ENCODE measurements around the gene DELE1.
A peak's percentile ranks its signal among the peaks of the same experiment; 100 is the strongest.

Gene DELE1

GRCh38 chr5:141957367-141957996, 33.8 kb downstream of the DELE1 start:
- DNase-seq (ENCODE audit: low read depth in 2 of 2) = no peak

- DNase-seq (ENCODE audit: low read depth in 2 of 2) = no peak
Measured at GRCh38 chr5:141958113-141958512, 34.4 kb downstream of the DELE1 start, which contains the start of gene PCDH12. Gene PCDH12, minus strand, starts transcription at chr5:141958202. Its CDS starts 351 bp downstream, at chr5:141957851.

- no peak for DNase-seq (ENCODE audit: low read depth in 2 of 2)
Measured at GRCh38 chr5:141958546-141959172, 35.0 kb downstream of the DELE1 start.

DNA sequence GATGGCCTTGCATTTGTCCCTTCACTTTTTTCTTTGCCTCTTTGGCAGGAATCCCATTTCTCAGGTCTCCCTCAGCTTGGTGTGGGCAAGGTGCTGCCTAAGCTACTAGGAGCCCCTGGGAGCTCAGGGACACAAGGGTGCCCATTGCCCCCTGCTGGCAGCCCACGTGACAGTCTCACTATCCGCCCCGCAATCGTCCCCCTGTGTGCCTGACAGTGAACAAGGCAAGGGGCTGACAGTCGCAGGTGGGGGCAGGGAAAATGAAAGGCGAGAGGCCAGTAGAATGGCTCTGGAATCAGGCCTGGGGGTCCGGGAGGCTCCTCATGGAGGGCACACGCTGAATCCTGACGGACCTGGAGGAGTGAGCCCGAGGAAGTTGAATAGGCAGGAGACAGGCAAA, 36.3 kb downstream of the DELE1 start:
- DNase-seq (ENCODE audit: low read depth in 2 of 2) = no peak

GRCh38 chr5:141960449-141961323, 37.0 kb downstream of the DELE1 start:
- peak; percentile 75 to 92 for DNase-seq (ENCODE audit: low read depth in 2 of 2)

DNA sequence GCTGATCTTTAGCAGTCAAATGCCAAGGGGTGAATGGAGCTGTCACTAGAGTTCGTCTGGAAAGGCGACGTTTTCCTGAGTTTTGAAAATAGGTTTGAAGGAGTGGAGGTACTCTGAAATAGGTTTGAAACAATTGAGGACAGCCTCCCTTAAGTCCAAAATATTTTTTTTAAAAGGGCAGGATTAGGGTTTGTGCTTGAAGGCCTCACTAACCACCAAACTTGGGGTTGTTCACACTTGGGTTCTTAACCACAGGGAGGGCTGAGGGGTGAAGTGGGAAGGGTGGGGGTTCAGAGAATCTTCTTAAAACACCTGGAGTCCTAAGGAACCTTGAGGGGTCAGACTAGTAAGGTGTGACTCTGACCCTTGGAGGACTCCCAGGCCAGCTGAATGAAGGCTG, 37.8 kb downstream of the DELE1 start:
- DNase-seq (ENCODE audit: low read depth in 2 of 2) = no peak

DNA sequence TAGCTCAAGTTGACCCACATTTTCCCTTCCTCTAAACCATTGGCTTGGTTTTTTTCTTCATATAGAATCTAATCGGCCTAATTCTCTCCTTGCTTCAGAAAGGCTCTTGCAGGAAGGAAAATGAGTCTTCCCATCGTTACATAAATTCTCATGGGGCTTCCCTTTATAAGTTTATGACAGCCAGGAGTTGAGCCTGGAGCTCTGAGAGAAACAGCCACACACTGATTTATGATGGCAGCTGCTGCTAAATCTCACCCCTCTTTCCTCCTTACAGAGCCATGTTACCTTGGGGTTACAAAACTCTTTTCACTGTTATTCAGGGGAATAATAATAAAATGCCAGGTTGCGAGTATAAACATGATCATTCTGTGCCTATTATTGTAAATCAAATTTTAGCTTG, 40.0 kb downstream of the DELE1 start:
- DNase-seq (ENCODE audit: low read depth in 2 of 2) = no peak

DNA sequence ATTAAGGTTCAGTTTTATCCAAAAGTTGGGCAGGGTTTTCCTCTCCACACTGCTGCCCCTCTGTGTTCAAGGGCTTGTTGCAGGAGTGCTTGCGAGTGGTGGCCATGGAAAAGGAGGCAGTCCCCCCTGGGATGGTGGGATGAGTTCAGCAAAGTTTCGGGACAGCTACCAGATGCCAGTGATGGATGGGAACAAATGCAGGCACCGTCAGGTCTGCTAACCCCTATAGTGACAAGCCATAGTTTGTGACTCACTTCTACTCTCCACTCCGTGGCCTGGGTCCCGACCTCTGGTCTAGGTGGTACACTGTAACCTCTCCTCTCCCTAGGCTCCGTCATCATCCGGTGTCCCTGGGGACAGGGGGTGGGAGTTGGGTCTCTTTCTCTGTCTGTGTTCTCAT, 41.4 kb downstream of the DELE1 start:
- no peak for DNase-seq (ENCODE audit: low read depth in 2 of 2)

DNA sequence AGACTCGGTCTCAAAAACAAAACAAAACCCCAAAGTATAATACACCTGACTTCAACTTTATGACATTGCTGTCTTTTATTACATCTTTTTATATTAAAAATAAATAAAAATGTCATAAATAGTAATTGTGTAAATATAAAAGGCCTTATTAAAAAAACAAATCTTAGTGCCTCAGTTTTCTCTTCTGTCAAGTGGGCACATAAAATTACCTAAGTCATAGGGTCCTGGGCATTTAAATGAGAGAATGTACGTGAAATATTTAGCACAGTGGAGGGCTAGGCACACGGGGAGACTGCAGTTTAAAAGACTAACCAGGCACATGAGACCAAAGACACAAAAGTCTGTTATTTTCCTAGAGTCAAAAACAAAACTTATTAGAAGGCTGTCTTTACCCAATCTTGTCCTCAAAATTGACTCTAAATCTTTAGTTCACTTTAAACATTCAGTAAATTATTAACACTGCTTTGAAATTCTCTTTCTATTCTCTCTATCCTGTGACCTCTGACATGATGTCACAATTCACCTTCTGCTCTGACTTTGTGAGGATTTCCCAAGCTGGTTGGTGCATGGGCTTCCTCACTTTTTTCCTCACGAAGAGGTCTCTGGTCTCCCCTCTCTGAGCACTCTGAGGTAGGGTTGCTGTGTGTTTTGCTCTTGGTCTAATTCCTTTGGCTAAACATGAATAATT, 42.7 kb downstream of the DELE1 start:
- DNase-seq (ENCODE audit: low read depth in 2 of 2) = no peak

DNA sequence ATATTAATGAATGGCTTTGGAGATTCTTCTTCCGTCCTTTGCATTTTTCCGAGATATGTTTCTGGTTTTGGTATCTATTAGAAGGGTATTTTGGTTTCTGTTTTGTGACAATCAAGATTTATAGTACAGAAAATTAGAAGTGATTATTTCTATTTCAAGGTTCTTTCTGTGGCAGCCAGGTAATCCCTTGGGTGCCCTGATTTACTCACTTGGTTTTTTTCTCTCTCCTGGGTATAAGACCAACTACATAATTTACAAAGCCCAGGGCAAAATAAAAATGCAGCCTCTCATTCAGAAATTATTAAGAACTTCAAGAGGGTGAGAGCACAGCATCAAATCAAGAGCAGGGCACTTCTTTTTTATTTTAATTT, 43.3 kb downstream of the DELE1 start:
- DNase-seq (ENCODE audit: low read depth in 2 of 2) = no peak

DNA sequence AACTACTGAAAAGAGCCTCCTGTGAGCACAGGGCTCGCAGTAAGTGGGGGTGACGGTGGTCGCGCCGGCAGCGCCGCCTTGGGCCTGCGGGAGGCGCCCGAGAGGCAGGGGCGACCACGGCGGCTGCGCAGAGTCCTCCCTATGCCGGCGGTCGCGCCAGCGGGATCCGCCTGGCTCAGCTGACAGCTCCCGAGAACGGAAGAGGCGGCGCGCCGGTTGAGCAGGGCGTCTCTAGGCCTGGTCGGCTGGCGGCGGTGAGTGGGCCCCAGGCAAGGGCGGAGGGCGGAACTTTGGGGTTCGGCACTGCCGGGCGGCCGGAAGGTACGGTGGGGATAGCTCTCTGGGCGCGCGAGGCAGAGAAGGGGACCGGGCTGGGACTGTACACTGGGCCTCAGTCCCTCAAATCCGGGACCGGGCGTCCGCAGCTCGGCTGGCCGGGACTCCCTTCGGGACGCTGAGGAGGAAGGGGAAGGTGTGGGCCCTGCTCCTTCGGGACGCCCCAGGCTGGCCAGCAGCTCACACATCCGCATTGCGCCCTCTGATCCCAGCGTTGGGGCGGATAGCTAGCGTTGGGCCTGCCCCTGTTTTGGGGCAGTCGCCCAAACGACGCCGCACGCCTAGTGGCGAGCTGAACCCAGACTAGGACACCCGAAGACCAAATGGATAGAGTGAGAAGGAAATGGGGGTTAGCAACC, 45.4 kb downstream of the DELE1 start, which contains the start of gene RNF14:
Gene RNF14 (plus strand): TSS at position 192 of the 695 bp plus-strand sequence. CDS start 4,484 bp downstream, outside the sequence.
- DNase-seq (ENCODE audit: low read depth in 2 of 2) = peak; percentile 86 to 88

- DNase-seq (ENCODE audit: low read depth in 2 of 2) = no peak
Measured at GRCh38 chr5:141969783-141970771, 46.4 kb downstream of the DELE1 start.

DNA sequence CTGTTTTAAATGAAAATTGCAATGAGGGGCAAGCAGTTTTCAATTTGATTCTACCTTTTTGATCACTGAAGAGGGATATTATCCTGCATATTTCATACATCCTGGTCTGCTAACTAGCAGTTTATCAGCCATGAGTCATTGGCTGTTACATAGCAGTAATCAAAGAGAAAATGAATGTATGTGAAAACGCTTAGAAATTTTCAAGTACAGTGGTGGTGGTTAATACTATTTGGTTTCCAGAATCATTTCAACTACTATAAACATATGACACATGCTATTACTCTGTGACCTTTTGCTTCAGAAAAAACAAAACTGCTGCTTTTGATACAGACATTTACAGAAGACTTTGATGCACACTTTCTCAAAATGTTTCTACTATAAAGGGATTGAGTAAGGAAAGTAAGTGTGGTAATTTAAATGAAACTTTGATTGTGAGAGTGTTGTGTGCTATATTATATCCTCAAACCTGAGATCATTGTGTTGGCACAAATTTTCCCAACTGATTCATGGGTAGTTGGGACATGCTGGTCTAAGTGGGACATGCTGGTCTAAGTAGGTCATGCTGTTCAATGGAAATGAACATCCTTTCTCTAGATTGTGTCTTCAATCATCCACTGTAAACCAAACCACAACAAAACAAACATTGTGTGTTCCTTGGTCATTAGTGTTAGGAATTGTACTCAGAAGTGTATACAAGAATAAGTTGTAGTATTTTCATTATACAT, 50.4 kb downstream of the DELE1 start:
- DNase-seq (ENCODE audit: low read depth in 2 of 2) = no peak

DNA sequence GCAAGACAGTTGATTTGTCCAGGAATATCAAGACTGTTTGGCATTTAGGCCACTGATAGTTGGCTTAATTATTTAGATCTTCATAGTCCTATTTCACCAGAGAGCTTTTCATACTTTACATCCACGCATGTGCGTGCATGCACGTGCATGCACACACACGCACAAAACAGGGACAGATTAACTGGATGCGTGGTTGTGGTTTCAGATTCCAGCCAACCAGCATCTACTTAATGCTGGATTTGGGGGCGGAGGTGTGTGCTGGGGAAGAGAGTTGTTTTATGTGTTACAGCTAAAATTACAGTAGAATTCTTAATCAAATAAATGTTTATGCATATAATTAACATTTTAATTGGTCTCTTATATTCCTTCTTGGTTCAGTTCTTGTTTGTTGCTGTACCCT, 52.5 kb downstream of the DELE1 start:
- no peak for DNase-seq (ENCODE audit: low read depth in 2 of 2)

DNA sequence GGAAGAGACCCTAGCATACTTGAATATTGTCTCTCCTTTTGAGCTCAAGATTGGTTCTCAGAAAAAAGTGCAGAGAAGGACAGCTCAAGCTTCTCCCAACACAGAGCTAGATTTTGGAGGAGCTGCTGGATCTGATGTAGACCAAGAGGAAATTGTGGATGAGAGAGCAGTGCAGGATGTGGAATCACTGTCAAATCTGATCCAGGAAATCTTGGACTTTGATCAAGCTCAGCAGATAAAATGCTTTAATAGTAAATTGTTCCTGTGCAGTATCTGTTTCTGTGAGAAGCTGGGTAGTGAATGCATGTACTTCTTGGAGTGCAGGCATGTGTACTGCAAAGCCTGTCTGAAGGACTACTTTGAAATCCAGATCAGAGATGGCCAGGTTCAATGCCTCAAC, 54.7 kb downstream of the DELE1 start:
- no peak for DNase-seq (ENCODE audit: low read depth in 2 of 2)

- DNase-seq (ENCODE audit: low read depth in 2 of 2) = no peak
Measured at GRCh38 chr5:141982626-141983025, 59.0 kb downstream of the DELE1 start.

- no peak for DNase-seq (ENCODE audit: low read depth in 2 of 2)
Measured at GRCh38 chr5:141986072-141986471, 62.4 kb downstream of the DELE1 start.

GRCh38 chr5:141989720-141990119, 66.0 kb downstream of the DELE1 start:
- DNase-seq (ENCODE audit: low read depth in 2 of 2) = no peak
